ENCODE data around the gene TMEM250. TPM values are rescaled to one million over a fixed set of nuclear protein-coding genes. Genes with fewer than 3 reads are reported as not detected.
A peak's percentile ranks its signal among the peaks of the same experiment; 100 is the strongest.

TMEM250 gene
- total RNA-seq, 4 donors from 2014 or later: 28.7 to 66.1 (median 45.3) TPM

DNA sequence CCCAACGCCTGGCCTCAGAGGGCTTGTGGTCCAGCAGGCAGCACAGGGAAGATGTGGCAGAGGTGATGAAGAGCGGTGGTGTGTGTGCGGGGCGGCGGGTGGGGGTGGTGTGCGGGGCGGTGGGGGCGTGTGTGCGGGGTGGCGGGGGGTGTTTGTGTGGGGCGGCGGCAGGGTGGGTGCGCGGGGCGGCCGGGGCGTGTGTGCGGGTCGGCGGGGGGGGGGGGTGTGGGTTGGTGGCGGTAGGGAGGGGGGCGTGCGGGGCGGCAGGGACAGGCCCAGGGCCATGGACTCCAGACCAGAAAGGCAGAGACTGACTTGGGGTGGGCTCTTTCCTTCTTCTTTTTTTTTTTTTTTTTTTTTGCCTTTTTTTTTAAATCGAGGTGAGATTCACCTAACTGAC lies 19.1 kb downstream of the TMEM250 start:
- peaks cover 0 to 40% (median 12%) of the 10 kb centered on the region in 3 donors for H3K4me1 ChIP-seq
- no peak for ATAC-seq
- peak overlapping the region in 1 of 4 donors; percentile 24 for H3K27ac ChIP-seq
- H3K9me3 ChIP-seq: no peaks in the 10 kb centered on the region
- TF ChIP-seq POLR2A (IDR thresholded peaks at IDR 0.05) (no peak), POLR2AphosphoS5 (IDR thresholded peaks at IDR 0.05) (no peak)
- TF ChIP-seq, protein P1, sequence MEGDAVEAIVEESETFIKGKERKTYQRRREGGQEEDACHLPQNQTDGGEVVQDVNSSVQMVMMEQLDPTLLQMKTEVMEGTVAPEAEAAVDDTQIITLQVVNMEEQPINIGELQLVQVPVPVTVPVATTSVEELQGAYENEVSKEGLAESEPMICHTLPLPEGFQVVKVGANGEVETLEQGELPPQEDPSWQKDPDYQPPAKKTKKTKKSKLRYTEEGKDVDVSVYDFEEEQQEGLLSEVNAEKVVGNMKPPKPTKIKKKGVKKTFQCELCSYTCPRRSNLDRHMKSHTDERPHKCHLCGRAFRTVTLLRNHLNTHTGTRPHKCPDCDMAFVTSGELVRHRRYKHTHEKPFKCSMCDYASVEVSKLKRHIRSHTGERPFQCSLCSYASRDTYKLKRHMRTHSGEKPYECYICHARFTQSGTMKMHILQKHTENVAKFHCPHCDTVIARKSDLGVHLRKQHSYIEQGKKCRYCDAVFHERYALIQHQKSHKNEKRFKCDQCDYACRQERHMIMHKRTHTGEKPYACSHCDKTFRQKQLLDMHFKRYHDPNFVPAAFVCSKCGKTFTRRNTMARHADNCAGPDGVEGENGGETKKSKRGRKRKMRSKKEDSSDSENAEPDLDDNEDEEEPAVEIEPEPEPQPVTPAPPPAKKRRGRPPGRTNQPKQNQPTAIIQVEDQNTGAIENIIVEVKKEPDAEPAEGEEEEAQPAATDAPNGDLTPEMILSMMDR (IDR thresholded peaks at IDR 0.05): no peak
- H3K36me3 ChIP-seq: no peaks in the 10 kb centered on the region
- peaks cover 21% of the 10 kb centered on the region for H3K27me3 ChIP-seq
- no peak overlapping the region for H3K4me3 ChIP-seq
- 44% methylated on average over 1 of the region's 25 CpGs; no CpG with 5 or more reads in 1 of the 2 donors for WGBS, 2 donors (ENCODE audit: low coverage in 1 of 2)

DNA sequence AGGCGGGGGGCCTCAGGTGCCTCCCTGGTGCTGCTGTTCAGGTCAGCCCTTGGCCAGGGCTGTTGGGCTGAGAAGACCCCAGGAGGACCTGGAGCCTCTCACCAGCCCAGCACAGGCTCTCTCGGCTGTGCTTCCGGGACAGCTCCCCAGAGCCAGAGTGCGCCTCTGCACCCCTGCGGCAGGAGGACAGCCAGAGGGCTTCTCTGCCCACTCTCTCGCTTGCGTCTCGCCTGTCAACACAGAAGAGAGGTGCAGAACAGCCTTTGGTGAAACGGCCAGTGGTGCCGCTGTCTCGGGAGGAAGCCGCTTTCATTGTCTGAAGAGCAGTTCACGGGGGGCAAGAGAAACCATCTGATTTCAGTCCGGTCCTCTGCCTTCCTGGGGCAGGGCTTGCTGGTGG lies 19.8 kb downstream of the TMEM250 start:
- Histone ChIP-seq H3K9me3 (no peaks in the 10 kb centered on the region), H3K4me3 (no peak overlapping the region), H3K36me3 (no peaks in the 10 kb centered on the region), H3K27ac (peak overlapping the region in 1 of 4 donors; percentile 24), H3K4me1 (peaks cover 0 to 36% (median 12%) of the 10 kb centered on the region in 3 donors), H3K27me3 (peaks cover 18% of the 10 kb centered on the region)
- no peak for ATAC-seq
- TF ChIP-seq, protein P1 (IDR thresholded peaks at IDR 0.05): no peak
- no peak for TF ChIP-seq EP300 (IDR thresholded peaks at IDR 0.05)
- no peak for TF ChIP-seq POLR2A (IDR thresholded peaks at IDR 0.05)
- TF ChIP-seq POLR2AphosphoS5 (IDR thresholded peaks at IDR 0.05): no peak
- WGBS, 2 donors (ENCODE audit: low coverage in 1 of 2): no CpG with 5 or more reads among the region's 14 CpGs

DNA sequence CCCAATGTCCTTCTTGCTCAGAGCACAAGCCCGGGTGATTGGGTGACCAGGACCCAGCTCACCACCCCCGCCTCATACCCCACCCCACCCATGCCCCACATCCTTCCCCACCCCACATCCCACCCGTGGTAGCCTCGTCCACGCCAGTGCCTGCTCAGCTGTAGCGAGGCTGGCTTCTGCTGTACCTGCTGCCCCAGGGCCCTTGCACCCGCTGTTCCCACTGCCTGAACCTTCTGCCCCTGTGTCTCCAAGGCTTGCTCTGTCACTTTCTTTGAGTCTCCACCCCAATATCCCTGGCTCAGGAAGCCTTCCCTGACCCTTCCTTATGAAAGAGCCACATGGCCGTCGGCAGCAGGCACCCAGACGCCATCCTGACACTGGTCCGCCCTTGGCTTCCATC lies 20.5 kb downstream of the TMEM250 start:
- H3K27ac ChIP-seq: no peak overlapping the region
- 61 to 70% methylated on average over 3 to 5 of the region's 11 CpGs for WGBS, 2 donors (ENCODE audit: low coverage in 1 of 2)

DNA sequence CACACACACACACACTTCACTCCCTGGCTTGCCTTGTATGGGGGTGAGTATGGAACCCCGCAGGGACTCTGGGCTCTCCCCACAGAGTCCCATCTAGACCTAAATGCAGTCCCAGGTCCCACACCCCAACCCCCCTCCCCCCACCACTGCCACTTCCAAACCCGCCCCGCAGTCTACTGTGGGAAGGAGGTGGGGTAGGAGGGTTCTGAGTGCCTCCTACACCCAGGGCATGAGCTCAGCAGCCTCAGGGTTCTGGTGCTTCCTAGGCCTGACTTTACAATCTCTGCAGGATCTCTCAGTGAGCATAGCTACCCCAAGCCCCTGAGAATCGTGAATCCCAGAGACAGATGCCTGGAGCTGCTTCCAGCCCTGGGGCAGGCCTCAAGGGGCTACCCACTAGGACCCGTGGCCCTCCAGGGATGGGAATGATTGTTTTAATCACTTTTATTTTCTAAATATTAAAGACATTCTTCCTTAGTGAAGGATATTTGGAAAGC lies 22.1 kb downstream of the TMEM250 start:
- WGBS, 2 donors (ENCODE audit: low coverage in 1 of 2): 67 to 86% methylated on average over 1 to 2 of the region's 5 CpGs
- peaks cover 0 to 12% of the 10 kb centered on the region in 2 donors for H3K36me3 ChIP-seq
- ATAC-seq: no peak
- H3K27ac ChIP-seq: peak overlapping the region in 3 of 4 donors; percentile 96 to 100 (median 97)
- no peak for TF ChIP-seq EP300 (IDR thresholded peaks at IDR 0.05)
- no peak for TF ChIP-seq POLR2AphosphoS5 (IDR thresholded peaks at IDR 0.05)
- TF ChIP-seq, protein P1 (IDR thresholded peaks at IDR 0.05): no peak
- no peak for TF ChIP-seq POLR2A (IDR thresholded peaks at IDR 0.05)
- H3K27me3 ChIP-seq: peaks cover 10% of the 10 kb centered on the region
- H3K4me1 ChIP-seq: peaks cover 0 to 53% (median 33%) of the 10 kb centered on the region in 3 donors
- H3K4me3 ChIP-seq: no peak overlapping the region
- H3K9me3 ChIP-seq: no peaks in the 10 kb centered on the region

More for the DNA sequence above, 20.5 kb downstream of the TMEM250 start:
- Histone ChIP-seq H3K4me1 (peaks cover 0 to 36% (median 17%) of the 10 kb centered on the region in 3 donors), H3K27me3 (peaks cover 11% of the 10 kb centered on the region), H3K4me3 (no peak overlapping the region), H3K9me3 (no peaks in the 10 kb centered on the region), H3K36me3 (no peaks in the 10 kb centered on the region)
- no peak for TF ChIP-seq POLR2AphosphoS5 (IDR thresholded peaks at IDR 0.05)
- TF ChIP-seq POLR2A (IDR thresholded peaks at IDR 0.05): no peak
- TF ChIP-seq, protein P1 (IDR thresholded peaks at IDR 0.05): no peak
- TF ChIP-seq EP300 (IDR thresholded peaks at IDR 0.05): no peak
- ATAC-seq: no peak

Measured in gastroesophageal sphincter (tissue), 4 donors.